GM23338 (cell line): ENCODE measurements around the gene SSH2. TPM values are rescaled to one million over a fixed set of nuclear protein-coding genes. Genes with fewer than 3 reads are reported as not detected.

ENCODE experiments used
- ATAC-seq: fragments of 200-7000 bp; cut with Tn5 transposase; 3 replicates; pipeline ENCODE4 v1.9.1; 2020
- DNase-seq: peaks from one replicate; pipeline ENCODE4 v3.0.0-alpha.2; 2015; ENCODE audit warnings: low spot score
- H2AFZ ChIP-seq: fragments of 200-600 bp; sonication (generic); 2 replicates; pipeline ENCODE4 v1.8.0; 2016; ENCODE audit warnings: antibody characterized with exemption, mild to moderate bottlenecking, moderate library complexity
- H3F3A ChIP-seq: fragments of 200-600 bp; sonication (generic); replicated peaks from 2 replicates; pipeline ENCODE4 v1.8.0; 2017; ENCODE audit warnings: antibody characterized with exemption, mixed run types, low read depth
- H3K27ac ChIP-seq: fragments of 200-600 bp; sonication (generic); 2 replicates; pipeline ENCODE4 v1.6.1; 2016; ENCODE audit warnings: low read depth
- H3K27me3 ChIP-seq: fragments of 200-600 bp; sonication (generic); 2 replicates; pipeline ENCODE4 v1.8.0; 2016; ENCODE audit warnings: mild to moderate bottlenecking, mixed run types, moderate library complexity; ENCODE audit not compliant: insufficient read depth
- H3K36me3 ChIP-seq: fragments of 200-600 bp; sonication (generic); 2 replicates; pipeline ENCODE4 v1.8.0; 2016; ENCODE audit warnings: mild to moderate bottlenecking; ENCODE audit not compliant: insufficient read depth
- H3K4me1 ChIP-seq: fragments of 200-600 bp; sonication (generic); 2 replicates; pipeline ENCODE4 v1.8.0; 2016; ENCODE audit warnings: mild to moderate bottlenecking, moderate library complexity; ENCODE audit not compliant: insufficient read depth
- H3K4me2 ChIP-seq: fragments of 200-600 bp; sonication (generic); 2 replicates; pipeline ENCODE4 v1.7.1; 2017; ENCODE audit warnings: mixed run types
- H3K4me3 ChIP-seq: fragments of 200-600 bp; sonication (generic); 2 replicates; pipeline ENCODE4 v1.6.1; 2016; ENCODE audit warnings: mixed run types
- H3K79me2 ChIP-seq: fragments of 200-600 bp; sonication (generic); replicated peaks from 2 replicates; pipeline ENCODE4 v1.8.0; 2017; ENCODE audit warnings: mild to moderate bottlenecking; ENCODE audit not compliant: insufficient read depth
- H3K9me2 ChIP-seq: fragments of 200-600 bp; sonication (generic); 2 replicates; pipeline ENCODE4 v1.8.0; 2017; ENCODE audit not compliant: insufficient read depth
- H4K20me1 ChIP-seq: fragments of 200-600 bp; sonication (generic); replicated peaks from 2 replicates; pipeline ENCODE4 v1.8.0; 2017; ENCODE audit warnings: mild to moderate bottlenecking; ENCODE audit not compliant: insufficient read depth
- H3K27ac Mint-ChIP-seq: 2 replicates; pipeline ENCODE4 v1.8.0; 2020; ENCODE audit warnings: inconsistent platforms, mild to moderate bottlenecking, moderate library complexity, mixed read lengths
- H3K27me3 Mint-ChIP-seq: 3 replicates; pipeline ENCODE4 v1.8.0; 2022; ENCODE audit warnings: low read depth, mild to moderate bottlenecking, moderate library complexity, mixed read lengths, inconsistent platforms; ENCODE audit not compliant: insufficient read depth, poor library complexity
- H3K36me3 Mint-ChIP-seq: 3 replicates; pipeline ENCODE4 v1.8.0; 2021; ENCODE audit warnings: low read depth, mild to moderate bottlenecking, inconsistent platforms, moderate library complexity, mixed read lengths
- H3K4me1 Mint-ChIP-seq: 3 replicates; pipeline ENCODE4 v1.8.0; 2020; ENCODE audit warnings: mild to moderate bottlenecking, inconsistent platforms, mixed read lengths
- H3K4me3 Mint-ChIP-seq: 3 replicates; pipeline ENCODE4 v1.8.0; 2021; ENCODE audit warnings: moderate library complexity, mild to moderate bottlenecking, inconsistent platforms, mixed read lengths
- H3K9me3 Mint-ChIP-seq: 3 replicates; pipeline ENCODE4 v1.8.0; 2020; ENCODE audit warnings: moderate library complexity, mild to moderate bottlenecking, inconsistent platforms, mixed read lengths
- CTCF ChIP-seq, 2 experiments: fragments of 200-600 bp in 1 of 2; sonication (generic) in 1 of 2; conservative IDR thresholded peaks; 2 replicates each; pipeline versions ENCODE4 v1.5.1 to v1.6.1; 2016 to 2017; ENCODE audit warnings: antibody characterized with exemption in 2 of 2, low read depth in 2 of 2, mild to moderate bottlenecking in 2 of 2, moderate library complexity in 1 of 2
- EZH2phosphoT487 ChIP-seq: fragments of 200-600 bp; sonication (generic); IDR thresholded peaks from one replicate; pipeline ENCODE4 v1.8.1; 2018; ENCODE audit warnings: antibody characterized with exemption; ENCODE audit not compliant: unreplicated experiment
- POLR2AphosphoS5 ChIP-seq: IDR thresholded peaks from 2 replicates; pipeline ENCODE4 v1.6.1; 2016; ENCODE audit warnings: antibody characterized with exemption, low read depth
- REST ChIP-seq: IDR thresholded peaks from one replicate; pipeline ENCODE4 v1.6.1; 2018; ENCODE audit warnings: antibody characterized with exemption; ENCODE audit not compliant: unreplicated experiment
- ZNF114 ChIP-seq: fragments of 250-450 bp; sonication (Bioruptor Pico); IDR thresholded peaks from 2 replicates; pipeline ENCODE4 v1.5.0; 2020; ENCODE audit warnings: mild to moderate bottlenecking, moderate library complexity
- ZNF462 ChIP-seq: fragments of 250-450 bp; sonication (Bioruptor Pico); IDR thresholded peaks from 2 replicates; pipeline ENCODE4 v1.5.0; 2020; ENCODE audit warnings: mild to moderate bottlenecking, moderate library complexity
- polyA plus RNA-seq: library from polyadenylated mRNA; unstranded; fragments of >200 nt; fragmentation: Nextera tagmentation; extraction: Ambion mirVana; gene quantifications from 2 replicates; pipeline ENCODE4 v1.2.1, GENCODE V29; 2016
- total RNA-seq: library from RNA; depleted of rRNA; stranded (reverse); fragments of >200 nt; shearing (Covaris generic); gene quantifications from 2 replicates; pipeline ENCODE4 v1.2.3, GENCODE V29; 2014

The SSH2 gene
- total and polyA plus RNA-seq, 2 experiments from 2014 or later = 9.9 to 12.1 TPM

- ATAC-seq (no peak), DNase-seq (no peak)
- H3K27me3 Mint-ChIP-seq = peaks cover 1% of the 10 kb centered on the region
- 0 out of 2 replicates have a peak overlapping the region, but pooled peaks have one; percentile 34 for H3K27ac Mint-ChIP-seq
- Histone ChIP-seq H3K27ac (no peak overlapping the region), H3K4me2 (no peak overlapping the region), H3K4me3 (no peak overlapping the region), H3K79me2 (peaks cover 18% of the 10 kb centered on the region), H3K27me3 (no peaks in the 10 kb centered on the region), H4K20me1 (peaks cover 5% of the 10 kb centered on the region; the same call in 1 of the 2 replicates), H2AFZ (no peak overlapping the region), H3F3A (no peaks in the 10 kb centered on the region), H3K4me1 (no peaks in the 10 kb centered on the region), H3K36me3 (no peaks in the 10 kb centered on the region), H3K9me2 (no peaks in the 10 kb centered on the region)
- no peak overlapping the region for H3K4me3 Mint-ChIP-seq
- TF ChIP-seq CTCF (conservative IDR thresholded peaks at IDR 0.05; ENCODE audit: low read depth in 2 of 2) = no peak
- no peak for TF ChIP-seq REST
- TF ChIP-seq EZH2phosphoT487 = no peak
- no peak for TF ChIP-seq ZNF114 (CRISPR knock-in tag)
- no peak for TF ChIP-seq ZNF462 (CRISPR knock-in tag)
- no peak for TF ChIP-seq POLR2AphosphoS5
- H3K9me3 Mint-ChIP-seq = no peaks in the 10 kb centered on the region
- peaks cover 4% of the 10 kb centered on the region; the same call in 1 of the 3 replicates for H3K4me1 Mint-ChIP-seq
- H3K36me3 Mint-ChIP-seq = no peaks in the 10 kb centered on the region
Measured at GRCh38 chr17:29918922-29919856, 10.8 kb downstream of the SSH2 start.
